Measurements from ENCODE around the gene CES2.

CES2 gene

GRCh38 chr16:66900721-66901441 is 34.4 kb upstream of the CES2 start:
- DNase-seq (ENCODE audit: extremely low spot score): no peak
- CTCF ChIA-PET: interaction anchor here (1.4 to 1.9 kb wide), 4 partner anchors 9 to 28 kb away, joined by 4 to 7 read pairs (median 4); partner anchors contain the start of gene CDH16
- no peak for TF ChIP-seq CTCF (IDR thresholded peaks at IDR 0.05; ENCODE audit: control extremely low read depth, extremely low read depth, low read depth, missing control alignments)
- POLR2A ChIA-PET: no interaction called here

- DNase-seq (ENCODE audit: extremely low spot score): no peak
- ChIA-PET POLR2A (interaction anchor here (0.7 kb wide), 1 partner anchor 1899 kb away, joined by 5 read pairs; no protein-coding TSS in a partner anchor), CTCF (interaction anchor here (1.4 to 1.9 kb wide), 3 partner anchors 8 to 29 kb away, joined by 4 to 7 read pairs (median 5); no protein-coding TSS in a partner anchor)
- no peak for TF ChIP-seq CTCF (IDR thresholded peaks at IDR 0.05; ENCODE audit: control extremely low read depth, extremely low read depth, low read depth, missing control alignments)
These were observed 33.7 kb upstream of the CES2 start for GRCh38 chr16:66901626-66902025.

GRCh38 chr16:66902648-66903543 is 32.4 kb upstream of the CES2 start:
- ChIA-PET CTCF (interaction anchor here (0.9 to 1.8 kb wide), 5 partner anchors 9 to 26 kb away, joined by 3 to 6 read pairs (median 3); partner anchors contain the start of genes CDH16 and RRAD), POLR2A (no interaction called here)
- DNase-seq (ENCODE audit: extremely low spot score): no peak
- TF ChIP-seq CTCF (IDR thresholded peaks at IDR 0.05; ENCODE audit: control extremely low read depth, extremely low read depth, low read depth, missing control alignments): no peak

GRCh38 chr16:66903544-66904427 is 31.5 kb upstream of the CES2 start:
- ChIA-PET POLR2A (no interaction called here), CTCF (interaction anchor here (0.8 to 5.9 kb wide), 10 partner anchors 8 to 73 kb away, joined by 3 to 33 read pairs (median 3); partner anchors contain the start of genes CDH16, NAE1 and RRAD)

GRCh38 chr16:66904428-66904845 is 30.9 kb upstream of the CES2 start:
- POLR2A ChIA-PET: no interaction called here
- no peak for DNase-seq (ENCODE audit: extremely low spot score)
- CTCF ChIA-PET: interaction anchor here (0.8 to 5.9 kb wide), 6 partner anchors 9 to 74 kb away, joined by 3 to 33 read pairs (median 3); partner anchors contain the start of gene NAE1
- TF ChIP-seq CTCF (IDR thresholded peaks at IDR 0.05; ENCODE audit: control extremely low read depth, extremely low read depth, low read depth, missing control alignments): no peak

More at GRCh38 chr16:66903544-66904427, 31.5 kb upstream of the CES2 start:
- DNase-seq (ENCODE audit: extremely low spot score): no peak
- no peak for TF ChIP-seq CTCF (IDR thresholded peaks at IDR 0.05; ENCODE audit: control extremely low read depth, extremely low read depth, low read depth, missing control alignments)
